NCI-H748 (cell line): Measurements from ENCODE around the gene CATSPERB.
A peak's percentile ranks its signal among the peaks of the same experiment; 100 is the strongest.
"Not testable (repeated sequence)": the region's sequence is repeated elsewhere in the genome, so short reads cannot be mapped to it uniquely, and the experiment has no call there.

Experiments
- DNase-seq: peaks from one replicate; lab custom pipeline; 2025; ENCODE audit not compliant: unreplicated experiment; lab: John Stamatoyannopoulos, UW

The CATSPERB gene

GRCh38 chr14:91582761-91583160 is 149.1 kb downstream of the CATSPERB start:
- DNase-seq: no peak

GRCh38 chr14:91580876-91581577 is 150.9 kb downstream of the CATSPERB start:
- DNase-seq: peak; percentile 34

GRCh38 chr14:91577632-91578233 is 154.2 kb downstream of the CATSPERB start:
- DNase-seq: no peak

GRCh38 chr14:91575469-91576208 is 156.2 kb downstream of the CATSPERB start:
- DNase-seq: no peak

GRCh38 chr14:91573894-91574837 is 157.7 kb downstream of the CATSPERB start:
- peak; percentile 71 for DNase-seq

GRCh38 chr14:91573528-91573893 is 158.4 kb downstream of the CATSPERB start:
- no peak for DNase-seq

- no peak for DNase-seq
Measured at GRCh38 chr14:91570021-91570420, 161.9 kb downstream of the CATSPERB start.

GRCh38 chr14:91569301-91569700 is 162.6 kb downstream of the CATSPERB start:
- no peak for DNase-seq

GRCh38 chr14:91568626-91569025 is 163.3 kb downstream of the CATSPERB start:
- no peak for DNase-seq

GRCh38 chr14:91567827-91568226 is 164.1 kb downstream of the CATSPERB start:
- not testable (repeated sequence) for DNase-seq

- no peak for DNase-seq
Measured at GRCh38 chr14:91555531-91555930, 176.4 kb downstream of the CATSPERB start.

GRCh38 chr14:91554535-91555332 is 177.2 kb downstream of the CATSPERB start:
- DNase-seq: no peak

- DNase-seq: no peak
Measured at GRCh38 chr14:91548108-91548507, 183.8 kb downstream of the CATSPERB start.

- no peak for DNase-seq
Measured at GRCh38 chr14:91545946-91546716, 185.8 kb downstream of the CATSPERB start.

GRCh38 chr14:91545204-91545603 is 186.7 kb downstream of the CATSPERB start:
- DNase-seq: no peak

- no peak for DNase-seq
Measured at GRCh38 chr14:91536327-91536726, 195.6 kb downstream of the CATSPERB start.

- not testable (repeated sequence) for DNase-seq
Measured at GRCh38 chr14:91534059-91534458, 197.8 kb downstream of the CATSPERB start.

GRCh38 chr14:91533623-91534022 is 198.3 kb downstream of the CATSPERB start:
- DNase-seq: no peak
